Ovary (tissue), 3 donors: ENCODE data around the gene STIL.

Source experiments
- EP300 ChIP-seq: sonication (generic); formaldehyde crosslinking; IDR thresholded peaks from one replicate; pipeline ENCODE4 v1.6.1; 2017; ENCODE audit warnings: antibody characterized with exemption
- POLR2A ChIP-seq: fragments of 450-650 bp; IDR thresholded peaks from one replicate; pipeline ENCODE4 v1.6.1; 2017; ENCODE audit warnings: antibody characterized with exemption, mild to moderate bottlenecking, moderate library complexity
- TF ChIP-seq, protein P1 (sequence below), 3 donors: fragments of 450-650 bp in 2 of 3; fragments of 200-600 bp in 1 of 3; IDR thresholded peaks; one replicate each; pipeline versions ENCODE4 v1.5.1 to v1.8.0; 2016 to 2022; ENCODE audit warnings: antibody characterized with exemption in 3 of 3, mild to moderate bottlenecking in 1 of 3
- donor health status: DM: no; HTN: no; CAD: no.

- TF ChIP-seq, protein P1, sequence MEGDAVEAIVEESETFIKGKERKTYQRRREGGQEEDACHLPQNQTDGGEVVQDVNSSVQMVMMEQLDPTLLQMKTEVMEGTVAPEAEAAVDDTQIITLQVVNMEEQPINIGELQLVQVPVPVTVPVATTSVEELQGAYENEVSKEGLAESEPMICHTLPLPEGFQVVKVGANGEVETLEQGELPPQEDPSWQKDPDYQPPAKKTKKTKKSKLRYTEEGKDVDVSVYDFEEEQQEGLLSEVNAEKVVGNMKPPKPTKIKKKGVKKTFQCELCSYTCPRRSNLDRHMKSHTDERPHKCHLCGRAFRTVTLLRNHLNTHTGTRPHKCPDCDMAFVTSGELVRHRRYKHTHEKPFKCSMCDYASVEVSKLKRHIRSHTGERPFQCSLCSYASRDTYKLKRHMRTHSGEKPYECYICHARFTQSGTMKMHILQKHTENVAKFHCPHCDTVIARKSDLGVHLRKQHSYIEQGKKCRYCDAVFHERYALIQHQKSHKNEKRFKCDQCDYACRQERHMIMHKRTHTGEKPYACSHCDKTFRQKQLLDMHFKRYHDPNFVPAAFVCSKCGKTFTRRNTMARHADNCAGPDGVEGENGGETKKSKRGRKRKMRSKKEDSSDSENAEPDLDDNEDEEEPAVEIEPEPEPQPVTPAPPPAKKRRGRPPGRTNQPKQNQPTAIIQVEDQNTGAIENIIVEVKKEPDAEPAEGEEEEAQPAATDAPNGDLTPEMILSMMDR (IDR thresholded peaks at IDR 0.05), result no peak
- TF ChIP-seq EP300 (no peak), POLR2A (no peak)
Measured at GRCh38 chr1:47351305-47351704, 37.4 kb upstream of the STIL start.
